Measurements from ENCODE around the gene TAB2.

The TAB2 gene

DNA sequence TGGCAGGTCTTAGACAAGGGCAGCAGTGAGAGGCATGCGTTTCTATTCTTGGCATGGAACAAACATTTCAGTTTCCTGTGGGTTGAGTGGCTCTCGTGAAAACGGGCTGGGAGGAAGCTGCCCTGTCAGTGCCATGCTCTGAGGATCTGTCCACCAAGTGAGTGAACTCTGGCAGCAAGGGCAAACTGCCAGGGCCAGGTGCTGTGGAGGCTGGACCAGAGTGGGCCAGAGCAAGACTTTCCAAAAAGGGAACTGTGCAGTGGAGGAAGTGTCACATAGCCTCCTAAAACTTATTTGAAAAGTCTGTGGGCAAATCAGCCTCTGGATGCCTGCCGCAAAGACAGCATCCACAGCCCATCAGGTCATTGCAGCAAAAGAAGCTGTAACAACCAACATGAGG is 44.2 kb upstream of the TAB2 start:
- ChIA-PET CTCF (no interaction called here), POLR2A (no interaction called here)
- H3K4me3 ChIP-seq (ENCODE audit: low read depth, low read length), result no peak overlapping the region
- no peak for TF ChIP-seq CTCF (IDR thresholded peaks at IDR 0.05; ENCODE audit: insufficient read depth, low read length, missing control alignments)
- DNase-seq (ENCODE audit: low read depth, low spot score), result no peak

DNA sequence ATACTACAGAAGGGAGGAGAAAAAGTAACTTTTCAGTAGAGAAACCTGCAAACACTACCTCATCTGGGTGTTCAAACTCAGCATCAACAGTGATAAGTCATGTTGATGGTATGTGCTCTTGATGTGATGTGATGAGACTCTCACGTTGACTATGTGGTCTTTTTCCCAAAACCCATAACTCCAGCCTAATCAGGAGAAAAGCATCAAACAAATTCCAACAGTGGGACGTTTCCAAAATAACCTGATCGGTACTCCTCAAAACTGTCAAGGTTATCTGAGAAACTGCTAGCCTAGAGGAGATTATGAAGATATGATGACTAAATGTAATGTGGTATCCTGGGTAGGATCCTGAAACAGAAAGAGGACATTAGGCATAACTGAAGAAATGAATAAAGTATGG is 41.9 kb upstream of the TAB2 start:
- POLR2A ChIA-PET, result no interaction called here
- no peak overlapping the region for H3K4me3 ChIP-seq (ENCODE audit: low read depth, low read length)
- DNase-seq (ENCODE audit: low read depth, low spot score), result no peak
- TF ChIP-seq CTCF (IDR thresholded peaks at IDR 0.05; ENCODE audit: insufficient read depth, low read length, missing control alignments), result no peak
- CTCF ChIA-PET, result no interaction called here

DNA sequence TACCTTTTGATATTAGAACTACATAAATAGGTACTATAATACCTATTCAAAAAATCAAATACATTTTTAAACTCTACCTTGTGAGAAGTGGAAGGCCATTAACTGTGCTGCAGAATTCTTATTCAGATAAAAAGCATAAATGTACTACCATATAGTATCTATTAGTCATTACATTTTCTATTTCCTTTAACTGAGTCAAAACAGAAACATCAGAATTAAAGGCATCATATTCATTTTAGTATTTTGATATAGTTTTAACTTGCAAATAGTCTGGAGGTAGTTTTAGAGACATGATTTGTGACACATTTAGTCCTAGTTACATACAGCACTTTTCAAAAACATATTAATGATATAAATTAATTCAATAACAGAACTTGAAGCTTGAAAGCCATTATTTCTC is 39.9 kb upstream of the TAB2 start:
- ChIA-PET POLR2A (no interaction called here), CTCF (interaction anchor here (0.5 kb wide), 1 partner anchor 147 kb away, joined by 3 read pairs; no protein-coding TSS in a partner anchor)

GRCh38 chr6:149278997-149279396 is 38.5 kb upstream of the TAB2 start:
- ChIA-PET CTCF (no interaction called here), POLR2A (no interaction called here)
- no peak for DNase-seq (ENCODE audit: low read depth, low spot score)
- no peak for TF ChIP-seq CTCF (IDR thresholded peaks at IDR 0.05; ENCODE audit: insufficient read depth, low read length, missing control alignments)
- H3K4me3 ChIP-seq (ENCODE audit: low read depth, low read length), result no peak overlapping the region

More for the DNA sequence above, 39.9 kb upstream of the TAB2 start:
- DNase-seq (ENCODE audit: low read depth, low spot score), result no peak
- no peak overlapping the region for H3K4me3 ChIP-seq (ENCODE audit: low read depth, low read length)
- TF ChIP-seq CTCF (IDR thresholded peaks at IDR 0.05; ENCODE audit: insufficient read depth, low read length, missing control alignments), result no peak

- no peak overlapping the region for H3K4me3 ChIP-seq (ENCODE audit: low read depth, low read length)
- ChIA-PET CTCF (interaction anchor here (0.6 kb wide), 1 partner anchor 23 kb away, joined by 4 read pairs; no protein-coding TSS in a partner anchor), POLR2A (no interaction called here)
- TF ChIP-seq CTCF (IDR thresholded peaks at IDR 0.05; ENCODE audit: insufficient read depth, low read length, missing control alignments), result no peak
- DNase-seq (ENCODE audit: low read depth, low spot score), result no peak
Observed at GRCh38 chr6:149284904-149285303, 32.6 kb upstream of the TAB2 start.

DNA sequence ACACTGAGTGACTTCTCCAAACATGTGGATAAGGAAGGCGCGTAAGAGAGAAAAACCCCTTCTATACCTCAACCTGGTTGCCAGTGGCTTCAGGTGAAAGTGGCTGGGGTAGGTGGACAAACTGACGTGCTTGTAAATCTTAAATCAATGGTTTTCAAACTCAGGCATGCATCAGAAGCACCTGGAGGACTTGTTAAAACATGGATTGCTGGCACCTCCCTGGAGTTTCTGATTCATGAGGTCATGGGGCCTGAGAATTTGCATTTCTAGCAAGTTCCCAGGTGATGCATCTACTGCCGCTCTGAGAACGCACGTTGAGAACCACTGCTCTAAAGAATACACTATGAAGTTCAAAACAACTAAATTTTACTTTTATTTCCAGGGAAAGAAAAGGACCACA is 31.9 kb upstream of the TAB2 start:
- ChIA-PET POLR2A (no interaction called here), CTCF (interaction anchor here (0.6 kb wide), 1 partner anchor 23 kb away, joined by 4 read pairs; no protein-coding TSS in a partner anchor)
- no peak for DNase-seq (ENCODE audit: low read depth, low spot score)
- H3K4me3 ChIP-seq (ENCODE audit: low read depth, low read length), result no peak overlapping the region
- no peak for TF ChIP-seq CTCF (IDR thresholded peaks at IDR 0.05; ENCODE audit: insufficient read depth, low read length, missing control alignments)

Data from AG04449 (cell line).